NCI-H460 (cell line): ENCODE measurements around the gene JARID2. TPM values are rescaled to one million over a fixed set of nuclear protein-coding genes. Genes with fewer than 3 reads are reported as not detected.

Source experiments
- DNase-seq: peaks from one replicate; pipeline ENCODE4 v3.0.0-alpha.2; 2016; ENCODE audit warnings: low read depth; ENCODE audit errors: extremely low read depth
- total RNA-seq: library from RNA; depleted of rRNA; stranded (reverse); fragments of >200 nt; shearing (Covaris generic); gene quantifications from 2 replicates; pipeline ENCODE4 v1.2.3, GENCODE V29; 2014

The JARID2 gene
- total RNA-seq, 1 experiment from 2014 or later, result 3.5 TPM

GRCh38 chr6:15499125-15499524, 253.3 kb downstream of the JARID2 start:
- no peak for DNase-seq

GRCh38 chr6:15499591-15499990, 253.7 kb downstream of the JARID2 start:
- no peak for DNase-seq

- DNase-seq, result no peak
Observed at GRCh38 chr6:15500078-15500740, 254.3 kb downstream of the JARID2 start.

DNA sequence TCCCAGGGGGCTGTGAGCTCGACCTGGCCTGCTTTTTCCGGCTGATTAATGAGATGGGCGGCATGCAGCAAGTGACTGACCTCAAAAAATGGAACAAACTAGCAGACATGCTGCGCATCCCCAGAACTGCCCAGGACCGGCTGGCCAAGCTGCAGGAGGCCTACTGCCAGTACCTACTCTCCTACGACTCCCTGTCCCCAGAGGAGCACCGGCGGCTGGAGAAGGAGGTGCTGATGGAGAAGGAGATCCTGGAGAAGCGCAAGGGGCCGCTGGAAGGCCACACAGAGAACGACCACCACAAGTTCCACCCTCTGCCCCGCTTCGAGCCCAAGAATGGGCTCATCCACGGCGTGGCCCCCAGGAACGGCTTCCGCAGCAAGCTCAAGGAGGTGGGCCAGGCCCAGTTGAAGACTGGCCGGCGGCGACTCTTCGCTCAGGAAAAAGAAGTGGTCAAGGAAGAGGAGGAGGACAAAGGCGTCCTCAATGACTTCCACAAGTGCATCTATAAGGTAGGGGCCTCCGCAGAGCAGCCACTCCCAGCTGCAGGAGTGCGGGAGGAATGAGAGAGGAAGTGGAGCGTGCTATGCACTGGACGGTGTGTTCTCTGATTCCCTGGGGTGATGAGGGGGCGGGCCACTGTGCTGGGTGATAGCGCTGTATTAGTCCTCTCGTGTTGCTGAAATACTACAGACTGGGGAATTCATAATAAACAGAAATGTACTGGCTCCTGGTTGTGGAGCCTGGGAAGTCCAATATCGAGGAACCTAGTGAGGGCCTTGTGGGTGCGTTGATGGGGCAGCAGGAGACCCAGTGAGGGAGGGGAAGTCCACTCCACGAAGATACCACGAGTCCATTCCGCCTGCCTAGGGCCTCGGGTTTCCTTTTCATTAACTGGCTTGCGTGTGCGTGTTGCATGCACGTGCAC, 255.3 kb downstream of the JARID2 start:
- DNase-seq, result no peak

DNA sequence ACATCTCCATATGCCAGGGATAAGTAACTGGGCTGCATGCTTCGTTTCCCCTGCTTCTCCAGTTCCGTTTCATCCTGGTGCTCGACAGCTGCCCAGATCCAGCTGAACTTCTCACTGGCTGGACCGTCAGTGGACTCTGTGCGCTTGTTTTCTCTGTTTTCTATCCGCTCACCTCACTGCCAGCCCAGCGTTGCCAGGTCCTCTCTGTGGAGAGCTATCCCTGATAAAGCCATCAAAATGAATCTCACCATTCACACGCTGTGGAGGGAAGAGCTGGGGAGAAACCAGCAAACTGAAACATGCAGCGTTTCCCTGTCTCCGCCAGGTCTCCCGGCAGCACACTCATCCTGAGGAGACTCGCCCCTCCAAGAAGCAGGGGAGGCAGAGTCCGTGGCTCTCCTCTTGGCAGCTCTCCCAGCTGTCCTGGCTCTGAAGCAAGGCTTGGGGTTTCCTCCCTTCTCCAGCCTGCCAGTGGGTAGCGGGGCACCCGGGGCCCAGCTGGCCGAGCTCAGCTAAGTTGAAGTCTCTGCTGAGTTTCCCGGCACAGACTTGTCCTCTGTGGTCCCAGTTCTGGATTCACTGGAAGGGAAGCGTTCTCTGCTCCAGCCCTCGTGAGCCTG, 256.1 kb downstream of the JARID2 start:
- DNase-seq, result no peak

GRCh38 chr6:15502446-15503345, 256.8 kb downstream of the JARID2 start:
- no peak for DNase-seq

DNA sequence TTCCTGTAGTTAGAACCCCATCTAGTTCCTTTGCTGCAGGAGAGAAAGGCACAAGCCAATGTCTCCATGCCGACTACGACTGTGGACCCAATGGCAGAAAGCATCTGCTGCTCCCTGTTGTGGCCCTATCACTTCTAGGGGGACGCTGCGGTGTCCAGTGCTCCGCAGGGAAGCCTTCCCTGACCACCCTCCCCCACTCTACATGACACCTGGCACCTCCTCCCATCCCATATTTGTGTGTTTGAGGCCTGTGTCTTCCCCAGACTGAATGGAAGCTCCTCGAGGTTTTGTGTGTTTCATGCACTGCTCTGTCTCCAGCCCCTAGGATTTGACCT, 257.4 kb downstream of the JARID2 start:
- DNase-seq, result no peak

DNA sequence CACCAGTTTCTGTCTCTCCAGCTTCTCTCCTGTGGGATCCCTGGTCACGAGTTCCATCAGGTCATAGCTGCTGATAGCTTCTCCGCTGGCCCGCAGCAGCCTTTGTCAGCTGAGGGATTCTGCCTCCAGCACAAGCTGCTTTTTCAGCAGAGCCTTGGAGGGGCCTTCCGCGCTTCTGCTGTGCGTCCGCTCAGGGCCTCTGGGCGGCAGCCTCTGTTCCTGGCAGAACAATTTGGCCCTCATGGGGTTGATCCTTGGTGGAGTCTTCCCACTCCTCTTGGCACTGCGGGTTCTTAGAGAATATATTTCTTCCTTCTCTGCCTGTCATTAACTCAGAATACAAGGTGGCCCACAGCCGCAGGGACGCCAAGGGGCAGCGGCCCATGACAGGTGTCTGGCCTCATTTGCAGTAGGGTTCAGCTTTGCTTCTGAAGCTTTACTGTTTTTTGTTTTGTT, 258.2 kb downstream of the JARID2 start:
- no peak for DNase-seq

DNA sequence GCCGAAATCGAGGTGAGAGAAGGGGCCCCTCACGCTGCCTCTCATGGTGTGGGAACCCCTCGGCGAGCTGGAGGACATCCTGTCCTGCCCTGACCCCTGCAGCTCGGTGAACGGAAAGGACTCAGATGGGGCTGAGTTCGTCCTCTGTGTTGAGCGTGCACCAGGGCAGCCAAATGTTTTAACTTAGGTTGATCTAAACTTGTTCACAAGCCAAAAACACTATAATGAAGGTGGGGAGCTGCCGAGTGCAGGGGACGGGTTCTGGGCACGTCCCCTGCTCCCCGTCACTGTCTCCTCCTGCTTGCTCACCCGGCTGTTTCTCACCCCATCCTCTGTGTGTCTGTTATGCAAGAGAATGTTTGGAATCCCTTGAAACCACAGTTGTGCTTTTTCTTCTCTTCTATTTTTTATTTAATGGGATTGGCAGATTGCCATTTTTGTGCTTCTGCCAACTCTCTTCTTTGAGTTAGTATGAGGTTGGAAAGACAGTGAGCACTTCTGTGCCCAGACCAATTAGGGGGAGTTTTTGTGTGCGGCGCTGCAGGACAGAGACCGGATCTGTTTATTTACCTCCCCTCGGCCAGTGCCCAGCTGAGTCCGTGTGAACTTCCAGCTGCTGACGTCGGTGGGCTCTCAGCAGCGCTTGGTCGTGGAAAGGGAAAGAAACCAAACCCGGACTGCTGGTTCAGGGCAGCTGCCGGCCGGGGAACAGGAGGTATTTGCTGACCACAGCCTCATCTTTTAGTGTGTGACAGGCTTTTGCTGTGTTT, 258.9 kb downstream of the JARID2 start:
- DNase-seq, result peak; percentile 18

DNA sequence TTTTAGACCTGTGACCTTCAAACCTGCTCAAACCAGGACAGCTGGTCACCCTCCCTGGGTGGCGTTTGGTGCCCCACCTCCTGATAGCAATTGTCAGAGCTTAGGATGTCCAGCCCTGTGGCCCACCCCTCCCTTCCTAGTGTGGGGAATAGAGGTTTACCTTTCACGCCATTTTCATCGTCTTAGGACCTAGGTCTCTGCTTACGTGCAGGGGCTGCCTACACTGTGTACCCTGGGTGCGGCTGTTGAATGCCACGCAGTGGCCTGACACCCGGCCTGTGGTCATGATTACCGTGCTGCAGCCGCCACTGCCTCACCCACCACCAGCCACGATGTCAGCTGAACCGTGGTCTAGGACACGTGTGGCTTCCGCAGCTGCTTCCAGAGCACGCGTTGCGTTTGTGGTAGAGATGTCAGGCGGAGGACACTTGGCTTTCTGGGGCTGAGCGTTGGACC, 259.6 kb downstream of the JARID2 start:
- no peak for DNase-seq

DNA sequence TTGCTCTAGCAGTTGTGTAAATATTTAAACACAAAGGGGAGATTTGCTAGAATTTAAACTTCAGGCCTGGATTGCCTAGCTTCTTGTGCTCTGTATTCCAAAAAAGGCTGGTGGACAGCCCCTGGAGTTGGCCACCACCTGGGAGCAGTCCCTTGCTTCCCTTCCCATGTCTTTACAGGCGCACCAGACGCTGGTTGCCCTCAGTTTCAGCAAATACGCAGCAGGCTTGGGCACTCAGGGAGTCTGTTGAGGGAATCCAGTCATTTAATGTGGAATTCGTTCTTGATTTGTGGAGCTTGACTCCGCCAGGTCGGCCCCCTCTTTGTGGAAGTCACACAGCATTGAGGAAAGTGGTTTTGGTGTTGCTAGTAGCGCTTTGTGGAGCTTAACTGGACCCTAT, 260.2 kb downstream of the JARID2 start:
- DNase-seq, result no peak

DNA sequence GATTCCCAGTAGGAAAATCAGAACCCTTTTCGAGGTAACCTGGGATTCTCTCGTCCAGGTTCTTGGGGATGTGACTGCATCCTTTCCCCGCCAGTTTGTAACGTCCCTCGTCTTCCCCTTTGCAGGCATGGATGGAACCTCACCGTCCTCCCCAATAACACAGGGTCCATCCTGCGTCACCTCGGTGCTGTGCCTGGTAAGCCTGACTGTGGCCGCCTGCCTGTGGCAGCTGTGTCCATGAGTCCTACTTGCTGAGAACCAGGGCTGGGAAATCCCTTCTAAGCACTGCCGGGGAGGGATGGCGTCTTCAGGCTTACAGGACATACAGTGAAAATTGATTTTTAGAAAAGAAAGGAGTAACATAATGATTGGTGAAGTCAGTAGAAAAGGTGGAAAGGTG, 261.4 kb downstream of the JARID2 start:
- no peak for DNase-seq

GRCh38 chr6:15507746-15508145, 261.9 kb downstream of the JARID2 start:
- DNase-seq, result no peak

- no peak for DNase-seq
Observed at GRCh38 chr6:15508441-15508871, 262.6 kb downstream of the JARID2 start.

DNA sequence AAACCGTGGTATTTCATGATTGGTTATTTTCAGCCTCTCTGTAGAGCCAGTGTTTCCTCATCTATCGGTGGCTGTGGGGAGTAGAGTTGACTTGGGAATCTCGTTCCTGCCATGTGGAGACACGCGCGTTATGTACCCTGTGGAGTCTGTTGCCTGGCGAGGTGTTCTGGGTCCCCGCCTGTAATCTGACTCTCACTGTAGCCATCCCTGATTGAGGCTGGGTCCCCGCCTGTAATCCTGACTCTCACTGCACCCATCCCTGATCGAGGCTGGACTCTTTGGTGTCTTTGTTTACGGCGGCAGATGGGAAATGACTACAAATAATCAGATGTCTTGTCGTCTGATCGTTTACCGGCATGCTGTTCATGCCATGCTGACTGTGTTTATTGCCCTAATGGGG, 263.1 kb downstream of the JARID2 start:
- no peak for DNase-seq

GRCh38 chr6:15509335-15509933, 263.6 kb downstream of the JARID2 start:
- no peak for DNase-seq

DNA sequence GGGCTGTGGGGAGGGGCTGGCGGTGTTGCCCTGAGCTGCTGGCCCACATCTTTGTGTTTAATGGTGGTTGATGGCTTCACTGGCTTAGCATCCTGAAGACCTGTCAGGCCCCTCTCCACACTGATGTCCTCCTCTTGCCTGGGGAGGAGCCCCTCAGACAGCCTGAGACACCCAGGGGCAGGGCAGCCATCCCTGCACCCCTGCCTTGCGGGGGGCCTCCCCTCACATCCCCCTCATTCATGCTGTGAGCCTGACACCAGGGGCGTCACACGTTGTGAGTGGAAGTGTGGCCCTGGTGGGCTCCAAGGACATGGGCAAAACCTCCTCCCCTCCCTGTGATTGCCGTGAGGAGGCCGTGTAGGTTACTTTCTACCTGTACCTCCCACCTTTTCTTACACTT, 264.3 kb downstream of the JARID2 start:
- DNase-seq, result no peak

DNA sequence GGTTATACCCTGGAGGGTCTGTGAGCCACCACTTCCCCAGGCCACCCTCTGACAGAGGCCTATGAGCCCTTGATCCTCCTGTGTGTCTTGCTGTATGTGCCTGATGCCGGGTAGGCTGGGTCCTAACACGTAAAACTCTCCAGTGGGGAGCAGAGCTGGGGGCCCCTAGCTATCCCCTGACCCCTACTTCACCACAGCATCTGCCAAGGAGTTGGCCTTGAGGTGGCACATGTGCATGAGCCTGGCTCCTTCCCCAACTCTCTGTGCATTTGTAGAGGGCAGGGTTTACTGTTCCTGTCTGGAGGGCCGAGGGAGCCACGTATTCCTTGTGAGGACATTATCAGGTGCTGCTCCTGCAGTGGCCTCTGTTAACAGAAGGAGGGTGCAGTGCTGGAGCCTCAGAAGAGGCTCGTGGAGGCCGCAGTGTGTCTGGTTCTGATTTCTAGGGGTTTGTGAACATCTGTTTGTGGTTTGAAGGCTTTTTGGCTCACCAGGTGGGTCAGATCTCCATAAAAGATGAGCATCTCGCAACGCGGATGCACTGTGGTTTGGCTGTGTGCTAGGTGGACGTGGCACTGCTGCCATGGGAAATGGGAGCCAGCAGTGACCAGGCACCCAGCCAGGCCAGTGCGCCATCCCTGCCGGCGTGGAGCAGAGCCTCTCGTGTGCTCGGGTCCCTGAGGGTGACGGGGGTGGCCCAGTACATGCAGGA, 264.8 kb downstream of the JARID2 start:
- DNase-seq, result no peak
